ENCODE results near the gene GARRE1. TPM values are rescaled to one million over a fixed set of nuclear protein-coding genes. Genes with fewer than 3 reads are reported as not detected.
A peak's percentile ranks its signal among the peaks of the same experiment; 100 is the strongest.
"Not testable (repeated sequence)": the region's sequence is repeated elsewhere in the genome, so short reads cannot be mapped to it uniquely, and the experiment has no call there.

GARRE1 gene
- polyA plus RNA-seq, 4 donors: 35.6 to 44.0 (median 41.8) TPM

DNA sequence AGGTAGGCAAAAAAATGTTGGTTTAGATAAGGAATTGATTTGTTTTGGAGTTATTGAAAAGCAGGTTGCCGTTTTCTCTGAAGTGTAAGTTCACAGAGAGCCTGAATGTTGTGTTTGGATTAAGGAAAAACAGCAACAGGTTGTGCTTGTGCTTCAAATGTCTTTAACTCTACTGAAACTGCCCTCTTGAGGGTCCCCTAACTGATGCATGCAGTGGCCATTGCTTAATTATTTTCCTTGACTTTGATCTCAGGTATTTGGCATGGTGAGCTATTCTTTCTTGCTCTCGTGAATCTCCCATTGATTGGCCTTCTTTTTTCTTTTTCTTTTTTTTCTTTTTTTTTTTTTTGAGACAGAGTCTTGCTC is 3.2 kb downstream of the GARRE1 start:
- DNase-seq (ENCODE audit: low read depth in 4 of 4, low spot score in 3 of 4): no peak

DNA sequence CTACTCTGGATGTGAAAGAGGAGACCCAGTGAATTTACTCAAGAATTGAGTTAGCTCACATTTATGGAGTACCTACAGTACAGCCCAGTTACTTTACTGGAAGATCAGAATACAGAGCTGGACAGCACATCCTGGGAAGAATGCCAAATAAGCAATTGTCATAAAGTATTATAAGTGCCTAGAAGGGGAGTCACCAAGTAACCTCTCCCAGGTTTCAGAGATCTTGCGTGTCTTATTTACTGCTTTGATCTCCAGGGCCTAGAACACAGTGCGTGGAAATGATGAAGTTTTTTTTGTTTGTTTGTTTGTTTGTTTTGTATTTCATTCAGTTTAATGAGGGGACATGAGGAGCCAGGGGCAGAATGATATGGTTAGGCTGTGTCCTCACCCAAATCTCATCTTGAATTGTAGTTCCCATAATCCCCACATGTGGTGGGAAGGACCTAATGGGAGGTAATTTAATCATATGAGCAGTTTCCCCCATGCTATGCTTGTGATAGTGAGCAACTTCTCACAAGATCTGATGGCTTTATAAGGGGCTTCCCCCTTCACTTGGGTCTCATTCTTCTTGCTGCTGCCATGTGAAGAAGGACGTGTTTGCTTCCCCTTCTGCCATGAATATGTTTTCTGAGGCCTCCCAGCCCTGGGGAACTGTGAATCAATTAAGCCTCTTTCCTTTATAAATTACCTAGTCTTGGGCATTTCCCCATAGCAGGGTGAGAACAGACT is 5.2 kb downstream of the GARRE1 start:
- DNase-seq (ENCODE audit: low read depth in 4 of 4, low spot score in 3 of 4): no peak

DNA sequence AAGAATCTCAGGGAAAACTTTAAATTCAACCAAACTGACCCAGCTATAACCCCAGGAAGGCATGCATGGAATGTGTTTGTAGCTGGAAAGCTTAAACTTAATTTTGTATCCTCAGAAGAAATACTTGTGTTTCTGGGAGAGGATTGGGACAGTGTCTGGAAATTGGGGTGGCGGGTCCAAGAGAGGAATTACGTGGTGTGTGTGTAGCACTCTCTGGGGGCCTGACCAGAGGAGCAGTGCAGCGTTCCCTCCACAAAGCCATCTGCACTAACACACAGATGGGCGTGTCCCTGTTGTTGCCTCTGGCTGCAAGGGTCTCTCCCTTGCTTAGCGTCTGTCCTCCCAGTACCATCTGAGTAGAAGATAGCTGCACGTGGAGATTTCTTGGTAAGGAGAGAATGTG is 6.4 kb downstream of the GARRE1 start:
- DNase-seq (ENCODE audit: low read depth in 4 of 4, low spot score in 3 of 4): peak in 1 of 4 donors; percentile 52

- no peak for DNase-seq (ENCODE audit: low read depth in 4 of 4, low spot score in 3 of 4)
Measured at GRCh38 chr19:34261334-34262109, 7.2 kb downstream of the GARRE1 start.

DNA sequence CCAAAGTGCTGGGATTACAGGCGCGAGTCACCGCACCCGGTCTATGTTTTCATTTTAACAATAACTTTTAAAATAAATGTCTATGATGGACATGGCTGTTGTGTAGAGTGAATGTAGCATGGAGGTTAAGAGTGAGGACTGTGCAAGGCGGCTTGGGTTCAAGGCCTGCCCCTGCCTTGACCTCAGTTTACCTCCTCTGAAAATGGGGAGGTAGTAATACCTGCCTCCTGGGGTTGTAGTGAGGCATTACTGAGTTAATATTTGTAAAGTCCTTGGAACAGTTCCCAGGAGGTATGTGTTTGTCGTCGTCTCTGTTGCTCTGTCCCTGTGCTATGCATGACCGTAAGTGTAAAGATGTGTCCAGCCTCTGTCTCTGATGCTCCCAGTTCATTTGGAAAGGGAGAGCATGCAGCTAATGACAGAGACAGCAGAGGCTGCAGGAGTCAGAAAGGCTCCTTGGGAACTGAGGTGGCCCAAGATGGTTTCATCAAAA is 9.4 kb downstream of the GARRE1 start:
- no peak for DNase-seq (ENCODE audit: low read depth in 4 of 4, low spot score in 3 of 4)

GRCh38 chr19:34265221-34265650 is 10.9 kb downstream of the GARRE1 start:
- no peak for DNase-seq (ENCODE audit: low read depth in 4 of 4, low spot score in 3 of 4)

GRCh38 chr19:34269081-34269480 is 14.7 kb downstream of the GARRE1 start:
- no peak for DNase-seq (ENCODE audit: low read depth in 4 of 4, low spot score in 3 of 4)

DNA sequence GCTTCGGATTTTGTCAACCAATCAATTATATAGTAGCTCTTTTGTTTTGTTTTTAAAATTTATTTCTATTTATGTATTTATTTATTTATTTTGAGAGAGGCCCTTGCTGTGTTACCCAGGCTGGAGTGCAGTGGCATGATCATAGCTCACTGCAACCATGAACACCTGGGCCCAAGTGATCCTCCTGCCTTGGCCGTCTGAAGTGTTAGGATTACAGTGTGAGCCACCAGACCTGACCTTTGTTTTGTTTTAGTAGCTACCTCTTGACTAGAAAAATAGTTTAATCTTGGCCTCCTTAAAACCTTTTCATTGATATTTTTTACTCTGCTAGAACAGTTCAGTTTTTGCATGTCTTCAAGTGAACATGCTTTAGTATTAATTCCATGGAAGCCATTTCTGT is 15.1 kb downstream of the GARRE1 start:
- DNase-seq (ENCODE audit: low read depth in 4 of 4, low spot score in 3 of 4): no peak

DNA sequence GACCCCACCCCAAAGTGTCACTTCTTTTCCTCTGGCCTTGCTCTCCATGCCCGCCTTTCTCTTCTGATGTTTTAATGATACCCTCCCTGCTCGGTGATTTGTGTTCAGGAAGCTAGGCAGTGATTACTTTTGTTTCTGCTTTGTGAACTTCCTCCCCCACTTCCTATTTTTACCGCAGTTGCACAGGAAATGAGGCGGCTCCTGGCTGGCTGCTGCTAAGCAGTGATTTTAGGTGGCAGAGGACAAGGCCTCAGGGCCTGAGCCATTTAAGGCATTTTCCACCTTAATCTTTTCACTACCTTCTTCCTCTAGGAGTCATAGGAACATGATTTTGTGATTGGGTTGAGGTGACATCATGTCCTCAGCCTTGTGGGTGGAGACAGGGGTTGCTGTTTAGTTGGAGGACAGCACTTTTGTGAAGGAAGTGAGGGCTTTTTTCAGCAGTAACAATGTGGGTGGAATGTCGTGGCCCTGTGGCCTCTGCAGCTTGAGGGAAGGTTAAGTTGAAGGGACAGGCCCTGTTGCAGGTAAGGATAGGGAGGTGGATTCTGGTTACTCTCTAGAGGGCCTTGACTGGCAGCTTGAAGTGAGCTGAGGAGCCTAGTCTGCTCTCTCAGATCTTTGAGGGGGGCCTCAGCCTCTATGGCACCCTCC is 15.7 kb downstream of the GARRE1 start:
- DNase-seq (ENCODE audit: low read depth in 4 of 4, low spot score in 3 of 4): peak in 3 of 4 donors; percentile 60 to 76 (median 65)

- no peak for DNase-seq (ENCODE audit: low read depth in 4 of 4, low spot score in 3 of 4)
Measured at GRCh38 chr19:34273121-34273520, 18.8 kb downstream of the GARRE1 start.

DNA sequence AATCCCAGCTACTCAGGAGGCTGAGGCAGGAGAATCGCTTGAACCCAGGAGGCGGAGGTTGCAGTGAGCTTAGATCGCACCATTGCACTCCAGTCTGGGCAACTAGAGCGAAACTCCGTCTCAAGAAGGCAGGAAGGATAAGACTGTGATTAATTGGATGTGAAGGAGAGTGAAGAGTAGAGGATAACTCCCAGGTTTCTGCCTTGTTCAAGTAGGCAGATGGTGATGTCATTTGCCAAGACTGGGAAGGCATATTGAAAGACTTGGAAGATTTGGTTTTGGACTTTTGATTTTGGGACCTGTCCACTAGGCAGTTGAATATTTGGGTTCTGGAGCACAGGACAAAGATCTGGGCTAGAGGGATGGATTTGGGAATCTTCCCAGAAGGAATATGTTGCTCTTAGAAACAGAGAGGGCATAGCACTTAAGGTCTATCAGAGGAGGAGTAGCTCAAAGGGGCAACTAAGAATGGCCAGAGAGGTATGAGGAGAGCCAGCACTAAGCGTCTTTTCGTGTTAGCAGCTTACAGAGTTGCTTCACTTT is 20.0 kb downstream of the GARRE1 start:
- DNase-seq (ENCODE audit: low read depth in 4 of 4, low spot score in 3 of 4): no peak

DNA sequence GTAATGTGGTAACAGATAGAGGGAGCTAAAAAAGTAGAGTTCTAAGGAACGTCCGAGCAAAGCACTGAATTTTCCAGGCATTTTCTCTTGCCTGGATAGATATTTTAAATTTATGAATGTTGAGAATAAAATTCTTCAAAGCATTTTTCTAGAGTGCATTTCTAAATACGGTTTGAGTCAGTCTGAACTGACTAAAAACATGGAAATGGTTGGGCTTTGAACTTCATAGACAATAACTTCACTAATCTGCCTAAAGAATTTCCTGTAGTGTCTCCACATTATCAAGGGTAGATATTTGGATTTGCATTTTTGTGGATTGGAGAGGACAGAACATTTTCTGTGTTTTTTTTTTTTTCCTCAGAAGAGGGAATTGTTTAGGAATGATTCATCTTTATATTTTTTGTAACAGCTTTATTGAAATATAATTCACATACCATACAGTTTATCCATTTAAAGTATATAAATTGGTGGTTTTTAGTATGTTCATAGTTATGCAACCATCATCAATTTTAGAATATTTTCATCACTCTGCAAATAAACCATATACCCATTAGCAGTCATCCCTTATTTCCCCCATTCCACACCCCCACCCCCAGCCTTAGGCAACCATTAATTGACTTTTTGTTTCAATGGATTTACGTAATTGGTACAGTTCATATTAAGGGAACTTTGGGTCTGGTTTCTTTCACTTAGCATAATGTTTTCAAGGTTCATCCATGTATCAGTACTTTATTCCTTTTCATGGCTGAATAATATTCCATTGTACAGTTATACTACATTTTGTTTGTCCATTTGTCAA is 20.7 kb downstream of the GARRE1 start:
- DNase-seq (ENCODE audit: low read depth in 4 of 4, low spot score in 3 of 4): no peak

DNA sequence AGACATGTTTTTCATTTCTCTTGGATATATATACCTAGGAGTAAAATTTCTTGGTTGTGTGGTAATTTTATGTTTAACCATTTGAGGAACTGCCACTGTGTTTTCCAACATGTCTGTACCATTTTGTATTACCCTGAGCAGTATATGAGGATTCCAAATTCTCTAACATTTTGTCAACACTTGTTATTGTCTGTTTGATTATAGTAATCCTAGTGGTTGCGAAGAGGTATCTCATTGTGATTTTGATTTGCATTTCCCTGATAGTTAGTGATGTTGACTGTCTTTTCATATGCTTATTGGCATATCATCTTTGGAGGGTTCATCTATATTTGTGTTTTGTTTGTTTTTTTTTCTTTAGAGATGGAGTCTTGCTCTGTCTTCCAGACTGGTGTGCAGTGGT is 21.4 kb downstream of the GARRE1 start:
- no peak for DNase-seq (ENCODE audit: low read depth in 4 of 4, low spot score in 3 of 4)

DNA sequence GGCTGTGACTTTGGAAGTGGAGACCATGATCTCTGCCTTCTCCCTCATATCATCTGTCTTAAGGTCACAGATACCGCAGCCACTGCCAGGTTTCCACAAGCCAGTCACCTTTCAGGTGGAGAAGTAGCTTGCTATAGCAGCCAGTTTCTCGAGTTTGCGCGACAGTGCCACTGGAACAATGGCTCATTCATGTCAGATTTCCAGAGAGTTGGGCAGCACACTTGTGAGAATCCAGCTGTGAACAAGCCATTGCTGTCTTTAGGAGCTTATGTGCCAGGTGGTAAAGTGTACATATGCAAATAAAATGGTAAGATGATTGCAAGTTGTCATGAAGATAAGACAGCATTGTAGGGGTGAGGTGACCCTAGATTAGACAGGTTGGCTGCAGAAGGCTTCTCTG is 22.3 kb downstream of the GARRE1 start:
- DNase-seq (ENCODE audit: low read depth in 4 of 4, low spot score in 3 of 4): no peak

GRCh38 chr19:34277244-34277643 is 22.9 kb downstream of the GARRE1 start:
- DNase-seq (ENCODE audit: low read depth in 4 of 4, low spot score in 3 of 4): no peak

GRCh38 chr19:34278783-34279182 is 24.4 kb downstream of the GARRE1 start:
- no peak for DNase-seq (ENCODE audit: low read depth in 4 of 4, low spot score in 3 of 4)

- not testable (repeated sequence) for DNase-seq (ENCODE audit: low read depth in 4 of 4, low spot score in 3 of 4)
Measured at GRCh38 chr19:34281444-34281843, 27.1 kb downstream of the GARRE1 start.

GRCh38 chr19:34282611-34283519 is 28.5 kb downstream of the GARRE1 start:
- DNase-seq (ENCODE audit: low read depth in 4 of 4, low spot score in 3 of 4): no peak

- no peak for DNase-seq (ENCODE audit: low read depth in 4 of 4, low spot score in 3 of 4)
Measured at GRCh38 chr19:34284505-34284904, 30.2 kb downstream of the GARRE1 start.
